ENCODE measurements around the gene CBX1. TPM values are rescaled to one million over a fixed set of nuclear protein-coding genes. Genes with fewer than 3 reads are reported as not detected.

The CBX1 gene
- polyA plus RNA-seq, 1 donor from 2014 or later: 363 TPM

DNA sequence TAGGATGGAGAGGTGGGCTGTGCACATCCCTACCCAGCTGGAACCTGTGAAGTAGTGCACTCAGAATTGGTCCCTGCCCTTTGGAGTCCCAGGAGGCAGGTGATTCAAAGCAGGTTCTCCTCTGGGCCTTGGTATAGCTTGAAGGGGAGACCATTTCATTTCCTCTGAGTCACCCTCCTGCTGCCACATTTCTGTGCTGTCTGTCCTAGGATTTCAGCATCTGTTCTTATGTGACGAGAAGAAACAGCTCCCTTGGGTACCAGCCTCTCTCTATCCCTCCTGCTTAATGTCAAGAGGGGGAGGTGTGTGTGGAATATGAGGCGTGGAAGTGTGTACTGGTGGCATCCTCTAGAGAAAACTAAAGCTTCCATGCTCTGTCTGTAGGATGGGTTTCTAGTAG lies 58.1 kb downstream of the CBX1 start:
- H3K4me2 ChIP-seq (ENCODE audit: low read length): no peak overlapping the region
- no peaks in the 10 kb centered on the region for H4K20me1 ChIP-seq (ENCODE audit: insufficient read depth)
- TF ChIP-seq EP300 (conservative IDR thresholded peaks at IDR 0.05; ENCODE audit: poor library complexity, severe bottlenecking) (no peak), EZH2 (IDR thresholded peaks at IDR 0.05; ENCODE audit: borderline replicate concordance, insufficient read depth, low read length, poor library complexity, severe bottlenecking) (no peak), RAD21 (conservative IDR thresholded peaks at IDR 0.05) (no peak), MXI1 (conservative IDR thresholded peaks at IDR 0.05; ENCODE audit: poor library complexity, severe bottlenecking) (no peak), SMC3 (conservative IDR thresholded peaks at IDR 0.05; ENCODE audit: poor library complexity) (no peak), POLR2AphosphoS5 (IDR thresholded peaks at IDR 0.05) (no peak), TAF1 (IDR thresholded peaks at IDR 0.05; ENCODE audit: low read depth) (no peak)
- TF ChIP-seq, protein P1, sequence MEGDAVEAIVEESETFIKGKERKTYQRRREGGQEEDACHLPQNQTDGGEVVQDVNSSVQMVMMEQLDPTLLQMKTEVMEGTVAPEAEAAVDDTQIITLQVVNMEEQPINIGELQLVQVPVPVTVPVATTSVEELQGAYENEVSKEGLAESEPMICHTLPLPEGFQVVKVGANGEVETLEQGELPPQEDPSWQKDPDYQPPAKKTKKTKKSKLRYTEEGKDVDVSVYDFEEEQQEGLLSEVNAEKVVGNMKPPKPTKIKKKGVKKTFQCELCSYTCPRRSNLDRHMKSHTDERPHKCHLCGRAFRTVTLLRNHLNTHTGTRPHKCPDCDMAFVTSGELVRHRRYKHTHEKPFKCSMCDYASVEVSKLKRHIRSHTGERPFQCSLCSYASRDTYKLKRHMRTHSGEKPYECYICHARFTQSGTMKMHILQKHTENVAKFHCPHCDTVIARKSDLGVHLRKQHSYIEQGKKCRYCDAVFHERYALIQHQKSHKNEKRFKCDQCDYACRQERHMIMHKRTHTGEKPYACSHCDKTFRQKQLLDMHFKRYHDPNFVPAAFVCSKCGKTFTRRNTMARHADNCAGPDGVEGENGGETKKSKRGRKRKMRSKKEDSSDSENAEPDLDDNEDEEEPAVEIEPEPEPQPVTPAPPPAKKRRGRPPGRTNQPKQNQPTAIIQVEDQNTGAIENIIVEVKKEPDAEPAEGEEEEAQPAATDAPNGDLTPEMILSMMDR (IDR thresholded peaks at IDR 0.05; ENCODE audit: poor library complexity, severe bottlenecking): no peak
- TF ChIP-seq, protein P2, sequence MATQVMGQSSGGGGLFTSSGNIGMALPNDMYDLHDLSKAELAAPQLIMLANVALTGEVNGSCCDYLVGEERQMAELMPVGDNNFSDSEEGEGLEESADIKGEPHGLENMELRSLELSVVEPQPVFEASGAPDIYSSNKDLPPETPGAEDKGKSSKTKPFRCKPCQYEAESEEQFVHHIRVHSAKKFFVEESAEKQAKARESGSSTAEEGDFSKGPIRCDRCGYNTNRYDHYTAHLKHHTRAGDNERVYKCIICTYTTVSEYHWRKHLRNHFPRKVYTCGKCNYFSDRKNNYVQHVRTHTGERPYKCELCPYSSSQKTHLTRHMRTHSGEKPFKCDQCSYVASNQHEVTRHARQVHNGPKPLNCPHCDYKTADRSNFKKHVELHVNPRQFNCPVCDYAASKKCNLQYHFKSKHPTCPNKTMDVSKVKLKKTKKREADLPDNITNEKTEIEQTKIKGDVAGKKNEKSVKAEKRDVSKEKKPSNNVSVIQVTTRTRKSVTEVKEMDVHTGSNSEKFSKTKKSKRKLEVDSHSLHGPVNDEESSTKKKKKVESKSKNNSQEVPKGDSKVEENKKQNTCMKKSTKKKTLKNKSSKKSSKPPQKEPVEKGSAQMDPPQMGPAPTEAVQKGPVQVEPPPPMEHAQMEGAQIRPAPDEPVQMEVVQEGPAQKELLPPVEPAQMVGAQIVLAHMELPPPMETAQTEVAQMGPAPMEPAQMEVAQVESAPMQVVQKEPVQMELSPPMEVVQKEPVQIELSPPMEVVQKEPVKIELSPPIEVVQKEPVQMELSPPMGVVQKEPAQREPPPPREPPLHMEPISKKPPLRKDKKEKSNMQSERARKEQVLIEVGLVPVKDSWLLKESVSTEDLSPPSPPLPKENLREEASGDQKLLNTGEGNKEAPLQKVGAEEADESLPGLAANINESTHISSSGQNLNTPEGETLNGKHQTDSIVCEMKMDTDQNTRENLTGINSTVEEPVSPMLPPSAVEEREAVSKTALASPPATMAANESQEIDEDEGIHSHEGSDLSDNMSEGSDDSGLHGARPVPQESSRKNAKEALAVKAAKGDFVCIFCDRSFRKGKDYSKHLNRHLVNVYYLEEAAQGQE (IDR thresholded peaks at IDR 0.05; ENCODE audit: borderline replicate concordance): no peak
- H2AFZ ChIP-seq (ENCODE audit: low read depth, low read length): no peak overlapping the region
- no peaks in the 10 kb centered on the region for H3K9me2 ChIP-seq (ENCODE audit: insufficient read depth, low read length)
- peaks cover 13% of the 10 kb centered on the region for H3K27me3 ChIP-seq (ENCODE audit: insufficient read depth, low read depth, low read length)
- no peak overlapping the region for H3K4me3 ChIP-seq (ENCODE audit: low read length)
- no peak overlapping the region for H3K9ac ChIP-seq (ENCODE audit: low read length)
- peaks cover 11% of the 10 kb centered on the region for H3K79me2 ChIP-seq (replicated peaks; ENCODE audit: insufficient read depth, low read length)
- no peaks in the 10 kb centered on the region for H3K9me3 ChIP-seq (ENCODE audit: low read length)
- no peaks in the 10 kb centered on the region for H3F3A ChIP-seq (ENCODE audit: insufficient read depth, low read length, poor library complexity, severe bottlenecking)
- H3K27ac ChIP-seq (ENCODE audit: low read length): no peak overlapping the region
- no peaks in the 10 kb centered on the region for H3K36me3 ChIP-seq (ENCODE audit: insufficient read depth, low read length)

DNA sequence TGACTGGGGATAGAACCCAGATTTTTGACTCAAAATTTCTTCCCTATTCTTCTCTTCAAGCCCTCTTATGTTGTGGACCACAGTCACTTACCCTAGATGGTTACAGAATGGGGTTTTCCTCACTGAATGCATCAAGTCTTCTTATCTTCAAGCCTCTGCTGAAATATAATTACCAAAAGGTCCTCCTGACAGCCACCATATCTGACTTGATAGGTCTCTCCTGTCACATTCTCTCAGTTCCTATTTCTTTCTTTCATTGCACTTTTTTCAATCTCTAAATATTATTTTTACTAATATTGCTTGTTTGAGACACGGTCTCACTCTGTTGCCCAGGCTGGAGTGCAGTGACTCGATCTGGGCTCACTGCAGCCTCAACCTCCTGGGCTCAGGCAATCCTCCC lies 62.6 kb downstream of the CBX1 start:
- no peak overlapping the region for H3K4me3 ChIP-seq (ENCODE audit: low read length)
- no peaks in the 10 kb centered on the region for H4K20me1 ChIP-seq (ENCODE audit: insufficient read depth)
- H3K4me2 ChIP-seq (ENCODE audit: low read length): no peak overlapping the region
- TF ChIP-seq POLR2AphosphoS5 (IDR thresholded peaks at IDR 0.05) (no peak), EZH2 (IDR thresholded peaks at IDR 0.05; ENCODE audit: borderline replicate concordance, insufficient read depth, low read length, poor library complexity, severe bottlenecking) (no peak), SMC3 (conservative IDR thresholded peaks at IDR 0.05; ENCODE audit: poor library complexity) (no peak), MXI1 (conservative IDR thresholded peaks at IDR 0.05; ENCODE audit: poor library complexity, severe bottlenecking) (no peak), EP300 (conservative IDR thresholded peaks at IDR 0.05; ENCODE audit: poor library complexity, severe bottlenecking) (no peak), RAD21 (conservative IDR thresholded peaks at IDR 0.05) (no peak), TAF1 (IDR thresholded peaks at IDR 0.05; ENCODE audit: low read depth) (no peak)
- TF ChIP-seq, protein P1 (IDR thresholded peaks at IDR 0.05; ENCODE audit: poor library complexity, severe bottlenecking): no peak
- TF ChIP-seq, protein P2 (IDR thresholded peaks at IDR 0.05; ENCODE audit: borderline replicate concordance): no peak
- H3K9ac ChIP-seq (ENCODE audit: low read length): no peak overlapping the region
- H3K9me3 ChIP-seq (ENCODE audit: low read length): no peaks in the 10 kb centered on the region
- no peak overlapping the region for H2AFZ ChIP-seq (ENCODE audit: low read depth, low read length)
- no peak overlapping the region for H3K27ac ChIP-seq (ENCODE audit: low read length)
- no peaks in the 10 kb centered on the region for H3K36me3 ChIP-seq (ENCODE audit: insufficient read depth, low read length)
- H3F3A ChIP-seq (ENCODE audit: insufficient read depth, low read length, poor library complexity, severe bottlenecking): no peaks in the 10 kb centered on the region
- H3K9me2 ChIP-seq (ENCODE audit: insufficient read depth, low read length): no peaks in the 10 kb centered on the region
- no peaks in the 10 kb centered on the region for H3K79me2 ChIP-seq (replicated peaks; ENCODE audit: insufficient read depth, low read length)
- H3K27me3 ChIP-seq (ENCODE audit: insufficient read depth, low read depth, low read length): peaks cover 38% of the 10 kb centered on the region

Measured in neural cell (in vitro differentiated cells).